Activated naive CD4-positive, alpha-beta T cell treated with anti-CD3 and anti-CD28 coated beads, Interleukin-2, amount 50 U/mL, for 72 hours (primary cell): ENCODE measurements around the gene SPDYC. TPM values are rescaled to one million over a fixed set of nuclear protein-coding genes. Genes with fewer than 3 reads are reported as not detected.
A peak's percentile ranks its signal among the peaks of the same experiment; 100 is the strongest.

Experiments
- ATAC-seq, 2 donors: fragments of 150-1000 bp; cut with Tn5 transposase; 2 replicates each; pipeline ENCODE4 v1.10.0; 2021; ENCODE audit warnings: mild to moderate bottlenecking in 2 of 2, moderate library complexity in 2 of 2
- DNase-seq, 2 donors: peaks; one replicate each; pipeline ENCODE4 v3.0.0; 2021 to 2022; ENCODE audit warnings: low spot score in 2 of 2
- H3K27ac Mint-ChIP-seq, 2 donors: one replicate each; pipeline ENCODE4 v1.8.0; 2022; ENCODE audit warnings: mild to moderate bottlenecking in 2 of 2, mixed read lengths in 2 of 2
- H3K36me3 Mint-ChIP-seq, 2 donors: one replicate each; pipeline ENCODE4 v1.8.0; 2022; ENCODE audit warnings: mixed read lengths in 2 of 2
- H3K9me3 Mint-ChIP-seq, 2 donors: one replicate each; pipeline ENCODE4 v1.8.0; 2022; ENCODE audit warnings: mixed read lengths in 2 of 2
- total RNA-seq, 2 donors: library from RNA; stranded (reverse); gene quantifications; one replicate each; pipeline ENCODE4 v1.2.3, GENCODE V29; 2022

The SPDYC gene
- total RNA-seq, 2 donors from 2014 or later, result not detected

GRCh38 chr11:65208785-65209710 is 39.0 kb downstream of the SPDYC start:
- no peak for ATAC-seq
- H3K27ac Mint-ChIP-seq, result peak overlapping the region in 1 of 2 donors; percentile 3
- no peaks in the 10 kb centered on the region for H3K9me3 Mint-ChIP-seq
- DNase-seq, result no peak
- H3K36me3 Mint-ChIP-seq, result peaks cover 0 to 4% of the 10 kb centered on the region in 2 donors

DNA sequence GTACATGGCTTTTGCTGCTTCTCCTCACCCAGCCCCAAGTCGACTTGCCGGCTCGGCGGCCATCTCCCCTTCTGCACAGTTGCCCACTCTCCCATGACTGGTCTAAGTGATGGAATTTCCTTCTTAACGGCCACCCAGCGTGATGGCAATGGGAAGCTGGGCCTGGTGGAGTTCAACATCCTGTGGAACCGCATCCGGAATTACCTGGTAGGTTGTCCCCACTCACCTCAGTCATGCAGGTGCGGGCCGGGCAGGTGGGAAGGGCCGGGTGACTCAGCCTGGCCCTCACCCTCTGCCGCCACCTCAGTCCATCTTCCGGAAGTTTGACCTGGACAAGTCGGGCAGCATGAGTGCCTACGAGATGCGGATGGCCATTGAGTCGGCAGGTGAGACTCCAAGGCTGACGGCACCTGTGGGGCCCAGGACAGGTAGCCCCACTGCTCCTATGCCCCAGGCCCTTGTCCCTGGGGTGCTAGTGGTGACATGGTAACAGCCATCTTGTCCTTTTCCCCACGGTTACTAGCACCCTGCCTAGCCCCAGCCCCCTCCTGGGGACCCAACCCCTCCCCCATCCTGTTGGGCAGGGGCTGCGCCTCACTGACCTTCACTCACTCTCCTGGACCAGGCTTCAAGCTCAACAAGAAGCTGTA is 39.8 kb downstream of the SPDYC start:
- Mint-ChIP-seq H3K27ac (no peak overlapping the region), H3K36me3 (peaks cover 0 to 4% of the 10 kb centered on the region in 2 donors)
- ATAC-seq, result no peak

GRCh38 chr11:65210361-65210731 is 40.3 kb downstream of the SPDYC start:
- H3K27ac Mint-ChIP-seq, result no peak overlapping the region
- ATAC-seq (no peak), DNase-seq (no peak)
- H3K9me3 Mint-ChIP-seq, result peaks cover 0 to under 1% of the 10 kb centered on the region in 2 donors
- H3K36me3 Mint-ChIP-seq, result peaks cover 0 to 4% of the 10 kb centered on the region in 2 donors

More for the DNA sequence above, 39.8 kb downstream of the SPDYC start:
- H3K9me3 Mint-ChIP-seq, result no peaks in the 10 kb centered on the region
- no peak for DNase-seq

GRCh38 chr11:65210748-65211147 is 40.7 kb downstream of the SPDYC start:
- H3K27ac Mint-ChIP-seq, result no peak overlapping the region
- no peak for DNase-seq
- H3K36me3 Mint-ChIP-seq, result peaks cover 0 to 4% of the 10 kb centered on the region in 2 donors
- H3K9me3 Mint-ChIP-seq, result peaks cover 4 to 5% of the 10 kb centered on the region in 2 donors
- no peak for ATAC-seq

- Mint-ChIP-seq H3K27ac (no peak overlapping the region), H3K36me3 (peaks cover 0 to 4% of the 10 kb centered on the region in 2 donors), H3K9me3 (peaks cover 5% of the 10 kb centered on the region in 2 donors)
- DNase-seq, result no peak
- no peak for ATAC-seq
Measured at GRCh38 chr11:65211293-65212105, 41.5 kb downstream of the SPDYC start.

GRCh38 chr11:65212226-65212801 is 42.3 kb downstream of the SPDYC start:
- DNase-seq (no peak), ATAC-seq (no peak)
- Mint-ChIP-seq H3K9me3 (peaks cover 5% of the 10 kb centered on the region in 2 donors), H3K36me3 (peaks cover 0 to 4% of the 10 kb centered on the region in 2 donors), H3K27ac (no peak overlapping the region)

DNA sequence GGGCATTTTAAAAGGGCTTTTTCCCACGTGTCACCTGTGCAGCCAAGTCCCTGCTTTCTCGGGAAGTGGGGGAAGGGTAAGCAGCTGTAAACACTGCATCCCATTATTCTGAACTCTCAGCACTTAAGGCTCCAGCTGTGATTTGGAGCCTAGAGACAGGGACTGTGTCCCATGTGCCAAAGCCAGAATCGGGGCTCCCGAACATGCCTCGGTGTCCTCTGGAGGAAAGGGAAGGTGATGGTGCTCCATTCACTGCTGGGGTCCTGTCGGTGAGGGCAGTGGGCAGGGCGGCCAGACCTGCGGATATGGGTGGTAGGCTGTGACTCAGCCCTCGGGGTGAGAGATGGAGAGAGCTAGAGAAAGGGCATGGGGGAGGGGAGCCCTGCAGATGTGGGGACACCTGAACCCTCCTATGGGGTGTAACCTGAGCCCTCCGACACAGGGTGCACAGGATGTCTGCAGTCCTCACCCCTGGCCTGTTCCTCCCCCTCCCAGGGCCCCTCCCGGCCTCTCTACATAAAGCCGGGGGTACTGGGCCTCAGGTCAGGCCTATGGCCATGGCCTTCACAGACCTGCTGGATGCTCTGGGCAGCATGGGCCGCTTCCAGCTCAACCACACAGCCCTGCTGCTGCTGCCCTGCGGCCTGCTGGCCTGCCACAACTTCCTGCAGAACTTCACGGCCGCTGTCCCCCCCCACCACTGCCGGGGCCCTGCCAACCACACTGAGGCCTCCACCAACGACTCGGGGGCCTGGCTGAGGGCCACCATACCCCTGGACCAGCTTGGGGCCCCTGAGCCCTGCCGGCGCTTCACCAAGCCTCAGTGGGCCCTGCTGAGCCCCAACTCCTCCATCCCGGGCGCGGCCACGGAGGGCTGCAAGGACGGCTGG is 43.5 kb downstream of the SPDYC start:
- Mint-ChIP-seq H3K9me3 (peaks cover 5% of the 10 kb centered on the region in 2 donors), H3K27ac (peak overlapping the region in 1 of 2 donors; percentile 23), H3K36me3 (peaks cover 0 to 4% of the 10 kb centered on the region in 2 donors)
- ATAC-seq (peak in 1 of 2 donors; percentile 23), DNase-seq (no peak)

- ATAC-seq (no peak), DNase-seq (no peak)
- Mint-ChIP-seq H3K9me3 (peaks cover 5% of the 10 kb centered on the region in 2 donors), H3K27ac (no peak overlapping the region), H3K36me3 (peaks cover 0 to 4% of the 10 kb centered on the region in 2 donors)
Measured at GRCh38 chr11:65214212-65214845, 44.3 kb downstream of the SPDYC start.

- Mint-ChIP-seq H3K27ac (peak overlapping the region; percentile 81 to 99), H3K9me3 (peaks cover 5% of the 10 kb centered on the region in 2 donors), H3K36me3 (peaks cover 0 to 4% of the 10 kb centered on the region in 2 donors)
- ATAC-seq (peak; percentile 54 to 64), DNase-seq (no peak)
Measured at GRCh38 chr11:65215441-65216076, 45.5 kb downstream of the SPDYC start.

- Mint-ChIP-seq H3K27ac (peak overlapping the region in 1 of 2 donors; percentile 87), H3K9me3 (peaks cover 5% of the 10 kb centered on the region in 2 donors), H3K36me3 (peaks cover 0 to 4% of the 10 kb centered on the region in 2 donors)
- DNase-seq (no peak), ATAC-seq (peak in 1 of 2 donors; percentile 46)
Measured at GRCh38 chr11:65216830-65217229, 46.8 kb downstream of the SPDYC start.

GRCh38 chr11:65217441-65218423 is 47.7 kb downstream of the SPDYC start:
- no peak overlapping the region for H3K27ac Mint-ChIP-seq
- ATAC-seq, result no peak

GRCh38 chr11:65218446-65218845 is 48.4 kb downstream of the SPDYC start:
- Mint-ChIP-seq H3K9me3 (peaks cover 5% of the 10 kb centered on the region in 2 donors), H3K36me3 (peaks cover 0 to 4% of the 10 kb centered on the region in 2 donors), H3K27ac (no peak overlapping the region)
- ATAC-seq (no peak), DNase-seq (no peak)

More at GRCh38 chr11:65217441-65218423, 47.7 kb downstream of the SPDYC start:
- DNase-seq, result no peak
- Mint-ChIP-seq H3K9me3 (peaks cover 5% of the 10 kb centered on the region in 2 donors), H3K36me3 (peaks cover 0 to 4% of the 10 kb centered on the region in 2 donors)

DNA sequence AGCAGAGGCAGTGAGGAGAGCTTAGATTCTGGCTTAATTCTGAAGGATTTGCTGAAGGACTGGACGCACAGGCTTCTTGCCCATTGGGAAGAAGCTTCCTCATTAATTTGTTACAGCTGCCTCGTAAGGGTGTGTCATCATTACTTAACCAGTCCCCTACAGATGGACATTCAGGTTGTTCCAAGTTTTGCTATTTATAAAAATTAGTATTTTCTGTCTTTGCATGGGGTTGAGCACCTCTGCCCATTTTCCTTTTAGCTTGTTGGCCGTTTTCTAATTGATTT is 49.8 kb downstream of the SPDYC start:
- DNase-seq, result no peak
- H3K27ac Mint-ChIP-seq, result no peak overlapping the region
- H3K36me3 Mint-ChIP-seq, result peaks cover 0 to 4% of the 10 kb centered on the region in 2 donors
- peaks cover 5% of the 10 kb centered on the region in 2 donors for H3K9me3 Mint-ChIP-seq
- no peak for ATAC-seq

- H3K36me3 Mint-ChIP-seq, result no peaks in the 10 kb centered on the region
- ATAC-seq (no peak), DNase-seq (peak in 1 of 2 donors; percentile 23)
- no peaks in the 10 kb centered on the region for H3K9me3 Mint-ChIP-seq
- H3K27ac Mint-ChIP-seq, result no peak overlapping the region
Measured at GRCh38 chr11:65221026-65221425, 51.0 kb downstream of the SPDYC start.
